ENCODE results near the gene ZNG1C.
"Not testable (repeated sequence)": the region's sequence is repeated elsewhere in the genome, so short reads cannot be mapped to it uniquely, and the experiment has no call there.

The ZNG1C gene

DNA sequence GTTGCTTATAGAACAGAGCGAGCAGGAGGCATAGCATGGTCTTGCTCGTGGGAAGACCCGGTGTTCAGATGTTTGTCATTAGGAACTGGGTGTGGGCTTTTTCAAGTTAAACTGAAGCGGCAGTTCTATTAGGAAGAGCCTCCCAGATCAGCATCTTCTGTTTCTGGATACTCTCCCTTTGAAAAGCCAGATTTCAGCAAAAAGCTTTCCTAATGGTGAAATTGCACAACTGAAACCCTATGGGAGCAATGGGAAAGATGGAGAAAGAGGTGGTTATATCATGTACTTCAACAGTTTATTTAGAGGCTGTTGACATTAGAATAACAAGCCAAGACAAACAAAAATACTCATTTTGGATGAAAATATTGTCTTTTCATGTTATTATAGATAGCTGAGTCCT is 102.2 kb downstream of the ZNG1C start:
- not testable (repeated sequence) for DNase-seq

Measured in EL (cell line).